Activated CD8-positive, alpha-beta memory T cell treated with anti-CD3 and anti-CD28 coated beads for 4 hours (primary cell): ENCODE data around the gene SLC25A25.
A peak's percentile ranks its signal among the peaks of the same experiment; 100 is the strongest.

Experiments
- DNase-seq, 2 donors: peaks; one replicate each; pipeline ENCODE4 v3.0.0-alpha.2; 2020; ENCODE audit warnings: low read depth in 2 of 2

The SLC25A25 gene

GRCh38 chr9:128072144-128073021 lies 4.4 kb downstream of the SLC25A25 start:
- peak; percentile 30 to 36 for DNase-seq

GRCh38 chr9:128073253-128073886 lies 5.3 kb downstream of the SLC25A25 start:
- no peak for DNase-seq

GRCh38 chr9:128077847-128078503 lies 9.9 kb downstream of the SLC25A25 start:
- no peak for DNase-seq

- no peak for DNase-seq
Observed at GRCh38 chr9:128078504-128079434, 10.7 kb downstream of the SLC25A25 start.

GRCh38 chr9:128080206-128080605 lies 12.2 kb downstream of the SLC25A25 start:
- no peak for DNase-seq

- no peak for DNase-seq
Observed at GRCh38 chr9:128081056-128081455, 13.0 kb downstream of the SLC25A25 start.

GRCh38 chr9:128082151-128082550 lies 14.1 kb downstream of the SLC25A25 start:
- DNase-seq: no peak

- DNase-seq: no peak
Observed at GRCh38 chr9:128084746-128085145, 16.7 kb downstream of the SLC25A25 start.

- no peak for DNase-seq
Observed at GRCh38 chr9:128085943-128086342, 17.9 kb downstream of the SLC25A25 start.

- DNase-seq: no peak
Observed at GRCh38 chr9:128087262-128087661, 19.2 kb downstream of the SLC25A25 start.

GRCh38 chr9:128088253-128088945 lies 20.4 kb downstream of the SLC25A25 start:
- DNase-seq: no peak

GRCh38 chr9:128089299-128089698 lies 21.3 kb downstream of the SLC25A25 start:
- DNase-seq: no peak

- DNase-seq: no peak
Observed at GRCh38 chr9:128091144-128091543, 23.1 kb downstream of the SLC25A25 start.

GRCh38 chr9:128091571-128091970 lies 23.5 kb downstream of the SLC25A25 start:
- DNase-seq: no peak

- DNase-seq: no peak
Observed at GRCh38 chr9:128092199-128092977, 24.4 kb downstream of the SLC25A25 start.

GRCh38 chr9:128093011-128093410 lies 25.0 kb downstream of the SLC25A25 start:
- no peak for DNase-seq

- DNase-seq: peak; percentile 21 to 60
Observed at GRCh38 chr9:128094166-128094949, 26.3 kb downstream of the SLC25A25 start.

- DNase-seq: no peak
Observed at GRCh38 chr9:128094950-128095544, 27.0 kb downstream of the SLC25A25 start.
